ENCODE measurements around the gene KCNJ11. TPM values are rescaled to one million over a fixed set of nuclear protein-coding genes. Genes with fewer than 3 reads are reported as not detected.

Gene KCNJ11
- total and polyA plus RNA-seq, 5 donors = 9.2 to 33.1 (median 22.6) TPM

DNA sequence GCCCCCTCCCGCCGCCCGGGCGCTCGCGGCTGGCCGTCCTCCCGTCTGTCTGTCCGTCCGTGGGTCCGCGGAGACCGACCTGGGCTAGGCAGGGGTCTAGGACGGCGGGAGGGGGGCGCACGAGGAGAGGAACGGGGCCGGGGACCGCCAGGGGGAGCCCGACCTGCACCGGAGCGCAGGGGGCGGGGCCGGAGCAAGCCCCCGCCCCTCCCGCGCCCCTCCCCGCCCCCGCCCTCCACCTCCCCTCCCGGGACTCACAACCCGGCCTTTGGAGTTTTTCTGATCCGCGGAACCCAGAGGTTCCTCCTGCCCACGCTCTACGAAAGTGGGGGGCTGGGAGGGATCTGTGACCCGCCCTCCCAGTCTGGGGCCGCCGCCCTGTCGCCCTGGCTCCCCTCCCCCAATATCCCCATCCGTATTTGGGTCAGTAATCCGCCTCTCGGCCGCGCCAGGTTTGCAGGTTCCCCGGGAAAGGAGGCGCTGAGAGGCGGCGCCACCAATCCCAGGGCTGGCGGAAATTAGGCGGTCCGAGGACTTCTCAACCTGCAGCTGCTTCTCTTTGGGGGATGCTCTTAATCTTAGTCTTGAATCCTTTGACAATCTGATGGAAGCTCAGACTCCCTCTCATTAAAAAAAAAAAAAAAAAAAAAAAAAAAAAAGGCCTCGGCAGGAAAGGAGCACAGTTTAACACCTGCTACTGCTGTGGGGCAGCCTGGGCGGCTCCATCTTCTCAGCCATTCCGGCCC is 925 bp upstream of the KCNJ11 start:
- Histone ChIP-seq H3K4me1 (ENCODE audit: control insufficient read depth, insufficient read depth, low read length) (no peaks in the 10 kb centered on the region), H3K27ac (ENCODE audit: low read length) (peak overlapping the region; percentile 55), H3K9me3 (ENCODE audit: control insufficient read depth, low read length) (no peaks in the 10 kb centered on the region), H3K4me3 (ENCODE audit: low read length) (peak overlapping the region; percentile 78), H3K27me3 (ENCODE audit: control insufficient read depth, insufficient read depth) (no peaks in the 10 kb centered on the region)
- peak; percentile 70 to 90 (median 89) for DNase-seq
- peak; percentile 70 to 77 for ATAC-seq
- 4% methylated on average over 55 of the region's 55 CpGs for WGBS
- intact Hi-C loops (cut with DNase I) = loop anchor here in 1 of 4 donors (5.0 kb wide), 1 partner anchor 113 kb away; no protein-coding TSS in a partner anchor

DNA sequence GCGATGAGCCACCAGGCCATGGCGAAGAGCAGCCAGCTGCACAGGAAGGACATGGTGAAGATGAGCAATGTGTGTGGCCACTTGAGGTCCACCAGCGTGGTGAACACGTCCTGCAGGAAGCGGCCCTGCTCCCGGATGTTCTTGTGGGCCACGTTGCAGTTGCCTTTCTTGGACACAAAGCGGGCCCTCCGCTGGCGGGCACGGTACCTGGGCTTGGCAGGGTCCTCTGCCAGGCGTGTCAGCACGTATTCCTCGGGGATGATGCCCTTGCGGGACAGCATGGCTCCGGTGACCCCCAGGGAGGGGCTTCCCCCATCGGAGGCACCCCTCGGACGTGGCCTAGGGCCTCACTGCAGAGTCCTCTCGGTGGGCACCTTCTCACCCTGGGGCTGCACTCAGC is 648 bp downstream of the KCNJ11 start:
- Histone ChIP-seq H3K27me3 (ENCODE audit: control insufficient read depth, insufficient read depth) (no peaks in the 10 kb centered on the region), H3K9me3 (ENCODE audit: control insufficient read depth, low read length) (no peaks in the 10 kb centered on the region), H3K4me3 (ENCODE audit: low read length) (no peak overlapping the region), H3K27ac (ENCODE audit: low read length) (no peak overlapping the region), H3K4me1 (ENCODE audit: control insufficient read depth, insufficient read depth, low read length) (no peaks in the 10 kb centered on the region)
- no peak for ATAC-seq
- intact Hi-C loops (cut with DNase I) = loop anchor here in 1 of 4 donors (5.0 kb wide), 1 partner anchor 114 kb away; no protein-coding TSS in a partner anchor
- peak in 1 of 3 donors; percentile 65 for DNase-seq
- 88% methylated on average over 20 of the region's 20 CpGs for WGBS

DNA sequence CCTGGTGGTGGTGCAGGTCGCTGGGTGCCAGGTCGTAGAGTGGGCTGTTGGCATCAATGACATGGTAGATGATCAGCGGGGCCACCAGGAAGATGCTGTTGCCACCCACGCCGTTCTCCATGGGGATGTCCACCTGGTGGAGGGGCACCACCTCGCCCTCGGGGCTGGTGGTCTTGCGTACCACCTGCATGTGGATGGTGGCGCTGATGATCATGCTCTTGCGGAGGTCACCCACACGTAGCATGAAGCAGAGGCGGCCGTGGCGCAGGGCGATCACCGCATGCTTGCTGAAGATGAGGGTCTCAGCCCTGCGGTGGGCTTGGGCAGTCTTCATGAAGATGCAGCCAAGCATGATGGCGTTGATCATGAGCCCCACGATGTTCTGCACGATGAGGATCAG is 1.2 kb downstream of the KCNJ11 start:
- no peaks in the 10 kb centered on the region for H3K9me3 ChIP-seq (ENCODE audit: control insufficient read depth, low read length)
- WGBS = 97% methylated on average over 20 of the region's 20 CpGs
- no peak overlapping the region for H3K4me3 ChIP-seq (ENCODE audit: low read length)
- no peaks in the 10 kb centered on the region for H3K4me1 ChIP-seq (ENCODE audit: control insufficient read depth, insufficient read depth, low read length)
- no peak overlapping the region for H3K27ac ChIP-seq (ENCODE audit: low read length)
- ATAC-seq = no peak
- intact Hi-C loops (cut with DNase I) = loop anchor here in 1 of 4 donors (5.0 kb wide), 1 partner anchor 115 kb away; no protein-coding TSS in a partner anchor
- peak in 1 of 3 donors; percentile 56 for DNase-seq
- no peaks in the 10 kb centered on the region for H3K27me3 ChIP-seq (ENCODE audit: control insufficient read depth, insufficient read depth)

DNA sequence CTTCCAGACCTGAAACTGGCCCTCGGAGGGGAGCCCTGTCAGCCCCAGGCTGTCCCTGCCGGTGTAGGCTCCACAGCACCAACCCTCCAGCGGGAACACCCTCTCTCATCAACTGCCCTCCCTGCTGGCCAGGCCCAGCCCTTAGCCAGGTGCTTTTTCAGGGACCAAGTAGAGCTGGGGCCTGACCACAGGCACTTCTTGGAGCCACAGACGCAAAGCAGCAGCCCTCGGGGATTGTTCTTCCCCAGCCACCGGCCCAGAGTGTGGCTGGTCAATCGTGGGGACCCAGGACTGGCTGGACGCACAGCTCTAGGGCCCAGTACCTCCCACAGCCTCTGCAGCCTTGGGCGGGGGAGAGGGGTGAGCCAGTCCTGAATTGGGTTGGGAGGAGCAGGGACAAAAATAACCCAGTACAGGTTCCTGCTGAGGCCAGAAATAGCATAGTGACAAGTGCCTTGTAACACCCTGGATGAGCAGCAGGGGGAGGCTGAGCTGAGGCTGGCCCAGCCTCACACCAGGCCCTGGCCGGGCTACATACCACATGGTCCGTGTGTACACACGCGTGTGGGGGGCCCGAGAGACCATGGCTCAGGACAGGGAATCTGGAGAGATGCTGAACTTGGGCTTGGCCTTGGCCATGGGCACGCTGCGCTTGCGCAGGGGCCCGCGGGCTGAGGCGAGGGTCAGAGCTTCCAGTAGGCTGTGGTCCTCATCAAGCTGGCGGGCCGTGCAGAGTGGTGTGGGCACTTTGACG is 2.0 kb downstream of the KCNJ11 start:
- ATAC-seq (peak; percentile 74 to 84), DNase-seq (peak; percentile 55 to 81 (median 79))
- peak overlapping the region; percentile 82 for H3K27ac ChIP-seq (ENCODE audit: low read length)
- no peak overlapping the region for H3K4me3 ChIP-seq (ENCODE audit: low read length)
- no peaks in the 10 kb centered on the region for H3K4me1 ChIP-seq (ENCODE audit: control insufficient read depth, insufficient read depth, low read length)
- H3K9me3 ChIP-seq (ENCODE audit: control insufficient read depth, low read length) = no peaks in the 10 kb centered on the region
- H3K27me3 ChIP-seq (ENCODE audit: control insufficient read depth, insufficient read depth) = no peaks in the 10 kb centered on the region
- WGBS = 64% methylated on average over 23 of the region's 23 CpGs
- intact Hi-C loops (cut with DNase I) = loop anchor here in 1 of 4 donors (5.0 kb wide), 1 partner anchor 116 kb away; no protein-coding TSS in a partner anchor

DNA sequence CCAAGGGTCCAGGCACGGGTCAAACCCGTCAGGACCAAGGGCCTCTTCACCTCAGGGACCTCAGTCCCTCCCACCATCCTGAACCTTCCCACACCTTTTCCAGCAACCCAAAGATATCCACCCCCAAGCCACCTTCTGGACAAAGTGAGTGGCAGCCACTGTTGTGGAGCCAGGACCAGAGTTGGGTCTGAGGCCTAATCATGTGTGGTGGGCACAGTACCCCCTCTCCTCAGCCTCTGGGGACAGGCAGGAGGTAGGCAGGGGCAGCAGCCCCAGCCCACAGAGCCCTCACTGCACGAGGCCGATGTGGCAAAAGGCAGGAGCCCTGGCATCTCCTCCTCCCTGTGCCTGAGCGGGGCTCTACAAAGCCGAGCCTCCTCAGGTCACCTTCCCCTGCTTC is 2.5 kb downstream of the KCNJ11 start:
- 66% methylated on average over 6 of the region's 6 CpGs for WGBS
- no peak for ATAC-seq

DNA sequence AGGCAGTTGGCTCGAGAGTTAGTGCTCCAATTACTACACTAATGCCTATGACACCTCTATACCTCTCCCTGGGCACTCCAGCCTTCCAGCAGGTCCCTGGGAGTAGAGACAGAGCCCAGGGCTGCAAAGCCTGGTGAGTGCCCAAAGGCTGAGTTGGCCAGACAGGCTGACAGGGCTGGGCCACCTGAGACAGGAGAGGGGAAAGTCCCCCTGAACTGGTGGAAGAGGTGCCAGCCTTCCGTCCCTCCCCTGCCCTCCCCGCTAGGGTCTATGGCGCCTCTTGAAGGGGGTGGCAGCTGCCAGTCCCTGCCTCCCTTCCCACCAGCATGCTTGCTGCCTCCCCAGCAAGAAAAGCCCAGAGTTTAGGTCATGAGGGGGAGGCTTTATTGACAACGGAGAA is 3.0 kb downstream of the KCNJ11 start:
- 73% methylated on average over 5 of the region's 5 CpGs for WGBS
- DNase-seq (no peak), ATAC-seq (no peak)
- Histone ChIP-seq H3K4me3 (ENCODE audit: low read length) (no peak overlapping the region), H3K4me1 (ENCODE audit: control insufficient read depth, insufficient read depth, low read length) (no peaks in the 10 kb centered on the region), H3K9me3 (ENCODE audit: control insufficient read depth, low read length) (no peaks in the 10 kb centered on the region), H3K27ac (ENCODE audit: low read length) (peak overlapping the region; percentile 82), H3K27me3 (ENCODE audit: control insufficient read depth, insufficient read depth) (no peaks in the 10 kb centered on the region)
- intact Hi-C loops (cut with DNase I) = loop anchor here in 3 of 4 donors (1.0 to 5.0 kb wide), 3 partner anchors 117 to 119 kb away; no protein-coding TSS in a partner anchor

More for the DNA sequence above, 2.5 kb downstream of the KCNJ11 start:
- Histone ChIP-seq H3K4me1 (ENCODE audit: control insufficient read depth, insufficient read depth, low read length) (no peaks in the 10 kb centered on the region), H3K4me3 (ENCODE audit: low read length) (no peak overlapping the region), H3K27me3 (ENCODE audit: control insufficient read depth, insufficient read depth) (no peaks in the 10 kb centered on the region), H3K27ac (ENCODE audit: low read length) (peak overlapping the region; percentile 82), H3K9me3 (ENCODE audit: control insufficient read depth, low read length) (no peaks in the 10 kb centered on the region)
- intact Hi-C loops (cut with DNase I) = loop anchor here in 3 of 4 donors (1.0 to 5.0 kb wide), 3 partner anchors 116 to 119 kb away; no protein-coding TSS in a partner anchor
- DNase-seq = no peak

DNA sequence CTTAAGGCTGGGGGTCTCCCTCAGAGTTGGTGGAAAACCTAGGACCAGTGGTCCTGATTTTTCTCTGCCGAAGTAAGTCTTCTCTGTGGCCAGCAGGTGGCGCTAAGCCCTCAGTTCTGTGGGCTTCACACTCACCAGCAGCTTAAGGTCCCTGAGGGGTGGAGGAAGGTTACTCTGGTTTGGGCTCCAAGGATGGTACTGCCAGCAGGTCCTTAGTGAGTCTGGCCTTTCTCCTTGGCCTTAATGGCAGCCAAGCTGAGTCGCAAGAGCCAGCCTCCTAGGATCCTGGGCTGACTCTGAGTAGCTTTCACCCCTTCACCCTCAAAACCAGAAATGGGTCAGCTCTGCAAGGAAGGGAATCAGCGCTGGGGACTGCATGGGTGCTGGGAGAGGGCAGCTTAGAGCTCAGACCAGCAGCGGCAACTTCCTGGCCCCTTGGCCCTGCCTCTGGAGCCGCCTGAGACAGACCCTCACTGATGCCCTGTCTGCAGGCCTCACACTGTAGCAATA is 4.4 kb downstream of the KCNJ11 start:
- peak; percentile 34 to 54 for ATAC-seq
- Histone ChIP-seq H3K9me3 (ENCODE audit: control insufficient read depth, low read length) (no peaks in the 10 kb centered on the region), H3K27ac (ENCODE audit: low read length) (no peak overlapping the region), H3K4me3 (ENCODE audit: low read length) (no peak overlapping the region), H3K4me1 (ENCODE audit: control insufficient read depth, insufficient read depth, low read length) (no peaks in the 10 kb centered on the region), H3K27me3 (ENCODE audit: control insufficient read depth, insufficient read depth) (no peaks in the 10 kb centered on the region)
- WGBS = 44% methylated on average over 6 of the region's 6 CpGs
- intact Hi-C loops (cut with DNase I) = loop anchor here in 2 of 4 donors (2.0 to 5.0 kb wide), 2 partner anchors 121 to 123 kb away; no protein-coding TSS in a partner anchor
- peak; percentile 84 to 87 (median 85) for DNase-seq

DNA sequence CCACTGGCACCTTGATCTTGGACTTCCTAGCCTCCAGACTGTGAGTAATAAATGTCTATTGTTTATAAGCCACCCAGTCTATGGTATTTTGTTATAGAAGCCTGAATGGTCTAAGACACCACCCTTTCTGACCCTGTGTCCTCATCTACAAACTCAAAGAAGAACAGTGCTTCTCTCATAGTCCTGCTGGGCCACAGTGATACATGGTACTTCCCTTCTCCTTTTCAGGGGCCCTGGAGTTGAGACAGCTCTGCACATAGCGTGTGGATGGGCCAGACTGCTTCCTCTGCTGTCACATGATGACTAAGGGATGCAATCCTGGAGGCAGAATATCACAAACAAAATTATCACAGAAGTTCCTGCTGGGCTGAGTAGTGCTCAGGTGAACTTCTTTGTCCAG is 5.0 kb downstream of the KCNJ11 start:
- no peak overlapping the region for H3K27ac ChIP-seq (ENCODE audit: low read length)
- no peak overlapping the region for H3K4me3 ChIP-seq (ENCODE audit: low read length)
- DNase-seq (no peak), ATAC-seq (no peak)
- H3K27me3 ChIP-seq (ENCODE audit: control insufficient read depth, insufficient read depth) = no peaks in the 10 kb centered on the region
- intact Hi-C loops (cut with DNase I) = loop anchor here in 1 of 4 donors (5.0 kb wide), 1 partner anchor 124 kb away; no protein-coding TSS in a partner anchor
- no peaks in the 10 kb centered on the region for H3K4me1 ChIP-seq (ENCODE audit: control insufficient read depth, insufficient read depth, low read length)
- H3K9me3 ChIP-seq (ENCODE audit: control insufficient read depth, low read length) = no peaks in the 10 kb centered on the region
- WGBS = 75% methylated on average over 1 of the region's 1 CpG

DNA sequence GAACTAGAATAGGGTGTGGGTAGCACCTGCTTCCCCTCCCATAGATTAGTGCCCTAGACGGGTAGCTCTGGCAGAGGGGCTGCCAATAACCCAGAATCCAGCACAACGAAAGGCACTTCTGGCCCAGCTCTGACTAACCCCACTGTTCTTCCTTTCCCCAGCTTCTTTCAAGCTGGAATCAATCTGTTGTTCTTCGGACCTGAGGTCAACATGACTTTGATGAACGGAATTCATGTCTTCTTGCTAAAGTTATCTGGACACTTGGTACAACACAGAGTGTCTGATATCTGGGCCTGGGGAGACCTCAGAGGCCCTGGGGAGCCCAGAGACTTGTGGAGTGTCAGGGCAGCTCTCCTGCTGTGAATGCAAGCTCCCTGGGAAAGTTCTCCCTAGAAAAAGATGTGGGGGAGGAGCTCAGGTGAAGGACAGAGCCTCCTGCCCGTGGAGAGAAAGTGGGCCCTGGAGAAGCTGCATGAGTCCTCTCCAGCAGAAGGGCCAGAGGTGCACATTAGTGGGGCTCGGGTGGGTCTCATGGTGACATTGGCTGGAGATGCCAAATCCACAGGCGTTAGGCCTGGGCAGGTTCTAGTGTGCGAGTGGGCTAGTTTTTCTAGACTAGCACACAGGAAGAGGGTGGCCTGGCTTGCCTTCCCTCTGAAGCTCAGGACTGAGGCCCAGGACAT is 6.3 kb downstream of the KCNJ11 start:
- intact Hi-C loops (cut with DNase I) = loop anchor here in 1 of 4 donors (5.0 kb wide), 1 partner anchor 125 kb away; no protein-coding TSS in a partner anchor
- ATAC-seq = no peak
- WGBS = 66% methylated on average over 8 of the region's 8 CpGs

DNA sequence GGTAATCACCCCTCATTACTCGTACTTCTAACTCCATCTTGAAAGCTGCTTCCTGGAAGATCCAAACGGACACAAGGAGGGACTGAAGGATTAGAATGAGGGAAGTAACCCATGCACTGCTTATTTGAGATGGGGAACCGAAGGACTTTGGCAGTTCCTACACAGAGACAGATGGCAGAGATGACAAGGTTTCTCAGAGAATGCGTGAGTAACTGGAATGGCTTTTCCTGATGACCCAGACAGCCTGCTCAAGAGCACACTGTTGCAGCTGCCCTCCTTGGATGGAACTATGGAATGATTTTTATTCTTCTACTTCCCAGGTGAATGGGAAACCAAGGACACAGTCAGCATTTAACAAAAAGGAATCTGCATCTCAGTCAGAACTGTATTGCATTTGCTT is 7.3 kb downstream of the KCNJ11 start:
- ATAC-seq = no peak
- Histone ChIP-seq H3K9me3 (ENCODE audit: control insufficient read depth, low read length) (no peaks in the 10 kb centered on the region), H3K4me3 (ENCODE audit: low read length) (no peak overlapping the region), H3K27ac (ENCODE audit: low read length) (no peak overlapping the region), H3K4me1 (ENCODE audit: control insufficient read depth, insufficient read depth, low read length) (no peaks in the 10 kb centered on the region), H3K27me3 (ENCODE audit: control insufficient read depth, insufficient read depth) (no peaks in the 10 kb centered on the region)
- 64% methylated on average over 4 of the region's 4 CpGs for WGBS
- no peak for DNase-seq
- intact Hi-C loops (cut with DNase I) = loop anchor here in 1 of 4 donors (5.0 kb wide), 1 partner anchor 126 kb away; no protein-coding TSS in a partner anchor

More for the DNA sequence above, 6.3 kb downstream of the KCNJ11 start:
- Histone ChIP-seq H3K4me1 (ENCODE audit: control insufficient read depth, insufficient read depth, low read length) (no peaks in the 10 kb centered on the region), H3K27ac (ENCODE audit: low read length) (no peak overlapping the region), H3K4me3 (ENCODE audit: low read length) (no peak overlapping the region), H3K27me3 (ENCODE audit: control insufficient read depth, insufficient read depth) (no peaks in the 10 kb centered on the region), H3K9me3 (ENCODE audit: control insufficient read depth, low read length) (no peaks in the 10 kb centered on the region)
- no peak for DNase-seq

Measured in right cardiac atrium (tissue), 5 donors.